ENCODE results near the gene STIP1.

Gene STIP1

GRCh38 chr11:64224891-64225607 is 39.1 kb downstream of the STIP1 start:
- DNase-seq, result no peak

GRCh38 chr11:64225608-64226506 is 39.9 kb downstream of the STIP1 start, which contains the start of the genes NUDT22 and TRPT1:
Gene NUDT22 (plus strand): TSS chr11:64226274. CDS start chr11:64226653, 379 bp downstream.
Gene TRPT1 (minus strand): TSS chr11:64226186. CDS start chr11:64225860, 326 bp downstream.
- DNase-seq, result peak; percentile 95 to 97

GRCh38 chr11:64226507-64227051 is 40.6 kb downstream of the STIP1 start:
- peak; percentile 61 to 75 for DNase-seq

GRCh38 chr11:64227405-64227956 is 41.5 kb downstream of the STIP1 start:
- DNase-seq, result no peak

GRCh38 chr11:64229090-64229743 is 43.2 kb downstream of the STIP1 start:
- no peak for DNase-seq

GRCh38 chr11:64229744-64230170 is 43.8 kb downstream of the STIP1 start:
- DNase-seq, result no peak

- peak; percentile 90 to 92 for DNase-seq
Observed at GRCh38 chr11:64230171-64230984, 44.4 kb downstream of the STIP1 start, which contains the start of gene DNAJC4. Gene DNAJC4 (plus strand): TSS chr11:64230548. CDS start chr11:64230855, 307 bp downstream.

GRCh38 chr11:64230985-64231365 is 45.0 kb downstream of the STIP1 start:
- DNase-seq, result no peak

GRCh38 chr11:64231546-64231945 is 45.6 kb downstream of the STIP1 start:
- no peak for DNase-seq

- no peak for DNase-seq
Observed at GRCh38 chr11:64232182-64232966, 46.4 kb downstream of the STIP1 start.

GRCh38 chr11:64232967-64233315 is 47.0 kb downstream of the STIP1 start:
- no peak for DNase-seq

- peak; percentile 70 to 78 for DNase-seq
Observed at GRCh38 chr11:64233913-64234586, 48.1 kb downstream of the STIP1 start, which contains the start of gene VEGFB. Gene VEGFB (plus strand): TSS chr11:64234584. CDS start chr11:64234834, 250 bp downstream.

- DNase-seq, result peak in 1 of 2 donors; percentile 63
Observed at GRCh38 chr11:64234647-64235379, 48.8 kb downstream of the STIP1 start.

GRCh38 chr11:64235437-64236161 is 49.6 kb downstream of the STIP1 start:
- no peak for DNase-seq

GRCh38 chr11:64237484-64237951 is 51.5 kb downstream of the STIP1 start:
- no peak for DNase-seq

GRCh38 chr11:64238076-64238475 is 52.1 kb downstream of the STIP1 start:
- no peak for DNase-seq

GRCh38 chr11:64238999-64239398 is 53.0 kb downstream of the STIP1 start:
- DNase-seq, result no peak

- no peak for DNase-seq
Observed at GRCh38 chr11:64239662-64240434, 53.9 kb downstream of the STIP1 start.

Measured in stimulated activated CD4-positive, alpha-beta T cell treated with anti-CD3 and anti-CD28 coated beads, Interleukin-2, amount 100 ng/mL, for 24 hours (primary cell).